H9 (cell line): ENCODE measurements around the gene PCYT1B. TPM values are rescaled to one million over a fixed set of nuclear protein-coding genes. Genes with fewer than 3 reads are reported as not detected.

Experiments
- DNase-seq: peaks from one replicate; pipeline ENCODE4 v3.0.0-alpha.2; 2017
- H2AFZ ChIP-seq: one replicate; pipeline ENCODE4 v1.6.1; 2013; ENCODE audit warnings: mild to moderate bottlenecking, low read length, control low read depth, moderate library complexity
- H2AK5ac ChIP-seq: 2 replicates; pipeline ENCODE4 v1.6.1; 2013; ENCODE audit warnings: low read length, control low read depth, mixed read lengths; ENCODE audit not compliant: insufficient read length
- H2BK120ac ChIP-seq: one replicate; pipeline ENCODE4 v1.6.1; 2013; ENCODE audit warnings: low read depth, mild to moderate bottlenecking, low read length, control low read depth, inconsistent platforms; ENCODE audit not compliant: poor library complexity, severe bottlenecking
- H2BK12ac ChIP-seq: 2 replicates; pipeline ENCODE4 v1.6.1; 2013; ENCODE audit warnings: low read length, control low read depth, mixed read lengths, low read depth; ENCODE audit not compliant: insufficient read length
- H2BK15ac ChIP-seq: 2 replicates; pipeline ENCODE4 v1.6.1; 2013; ENCODE audit warnings: low read depth, low read length, control low read depth
- H2BK20ac ChIP-seq: one replicate; pipeline ENCODE4 v1.6.1; 2013; ENCODE audit warnings: low read depth, mild to moderate bottlenecking, low read length, control low read depth, inconsistent platforms; ENCODE audit not compliant: poor library complexity, severe bottlenecking
- H2BK5ac ChIP-seq: 2 replicates; pipeline ENCODE4 v1.6.1; 2013; ENCODE audit warnings: low read length, control low read depth, mixed read lengths; ENCODE audit not compliant: insufficient read length
- H3K14ac ChIP-seq: 2 replicates; pipeline ENCODE4 v1.6.1; 2013; ENCODE audit warnings: low read length, control low read depth; ENCODE audit not compliant: insufficient read depth
- H3K18ac ChIP-seq: 2 replicates; pipeline ENCODE4 v1.6.1; 2013; ENCODE audit warnings: low read depth, mild to moderate bottlenecking, mixed read lengths, low read length, control low read depth; ENCODE audit not compliant: insufficient read length
- H3K23ac ChIP-seq: 2 replicates; pipeline ENCODE4 v1.6.1; 2013; ENCODE audit warnings: low read length, control low read depth, mixed read lengths, low read depth; ENCODE audit not compliant: insufficient read length
- H3K23me2 ChIP-seq: 2 replicates; pipeline ENCODE4 v1.6.1; 2013; ENCODE audit warnings: low read depth, mild to moderate bottlenecking, mixed read lengths, low read length, control low read depth; ENCODE audit not compliant: insufficient read length, poor library complexity, severe bottlenecking
- H3K27ac ChIP-seq: 2 replicates; pipeline ENCODE4 v1.5.1; 2013; ENCODE audit warnings: low read length, control low read depth, mixed read lengths, low read depth; ENCODE audit not compliant: insufficient read length
- H3K27me3 ChIP-seq: 2 replicates; pipeline ENCODE4 v1.6.1; 2013; ENCODE audit warnings: low read length, control low read depth, inconsistent platforms; ENCODE audit not compliant: insufficient read depth
- H3K4ac ChIP-seq: 2 replicates; pipeline ENCODE4 v1.6.1; 2013; ENCODE audit warnings: low read depth, mild to moderate bottlenecking, control low read depth, inconsistent platforms, low read length, moderate library complexity
- H3K4me1 ChIP-seq: 2 replicates; pipeline ENCODE4 v1.6.1; 2013; ENCODE audit warnings: low read length, control low read depth, inconsistent platforms; ENCODE audit not compliant: insufficient read depth
- H3K4me2 ChIP-seq: 2 replicates; pipeline ENCODE4 v1.6.1; 2013; ENCODE audit warnings: low read length, control low read depth, mixed read lengths; ENCODE audit not compliant: insufficient read length, insufficient read depth
- H3K56ac ChIP-seq: 2 replicates; pipeline ENCODE4 v1.6.1; 2013; ENCODE audit warnings: low read depth, mild to moderate bottlenecking, mixed read lengths, low read length, control low read depth; ENCODE audit not compliant: insufficient read length
- H3K79me1 ChIP-seq: 2 replicates; pipeline ENCODE4 v1.6.1; 2013; ENCODE audit warnings: low read depth, mild to moderate bottlenecking, moderate library complexity, low read length, control low read depth, inconsistent platforms; ENCODE audit not compliant: insufficient read depth, poor library complexity, severe bottlenecking
- H3K79me2 ChIP-seq: 2 replicates; pipeline ENCODE4 v1.6.1; 2013; ENCODE audit warnings: low read length, control low read depth, inconsistent platforms; ENCODE audit not compliant: insufficient read depth
- H3K9ac ChIP-seq: 2 replicates; pipeline ENCODE4 v1.6.1; 2013; ENCODE audit warnings: low read length, control low read depth, mixed read lengths; ENCODE audit not compliant: insufficient read length; ENCODE audit errors: extremely low read depth
- H3K9me3 ChIP-seq: one replicate; pipeline ENCODE4 v1.6.1; 2013; ENCODE audit warnings: low read depth, low read length, inconsistent platforms; ENCODE audit not compliant: control insufficient read depth
- H3T11ph ChIP-seq: one replicate; pipeline ENCODE4 v1.6.1; 2013; ENCODE audit warnings: mild to moderate bottlenecking, low read length, control low read depth, inconsistent platforms
- H4K20me1 ChIP-seq: one replicate; pipeline ENCODE4 v1.6.1; 2013; ENCODE audit not compliant: control insufficient read depth, insufficient read length, insufficient read depth
- H4K5ac ChIP-seq: 2 replicates; pipeline ENCODE4 v1.6.1; 2013; ENCODE audit warnings: low read depth, mild to moderate bottlenecking, mixed read lengths, low read length, control low read depth; ENCODE audit not compliant: insufficient read length
- H4K8ac ChIP-seq: replicated peaks from 2 replicates; pipeline ENCODE4 v1.6.1; 2013; ENCODE audit warnings: low read length, control low read depth, mixed read lengths, low read depth; ENCODE audit not compliant: insufficient read length
- H4K91ac ChIP-seq: 2 replicates; pipeline ENCODE4 v1.6.1; 2013; ENCODE audit warnings: low read depth, mild to moderate bottlenecking, moderate library complexity, mixed read lengths, low read length, control low read depth; ENCODE audit not compliant: insufficient read length
- H3K27ac Mint-ChIP-seq, 3 experiments: 2 replicates in 2 of 3; 3 replicates in 1 of 3; pipeline ENCODE4 v1.8.0; 2020 to 2021; ENCODE audit warnings: mixed read lengths in 3 of 3, mild to moderate bottlenecking in 1 of 3, moderate library complexity in 1 of 3
- H3K27me3 Mint-ChIP-seq: 2 replicates; pipeline ENCODE4 v1.8.0; 2021; ENCODE audit warnings: low read depth, mild to moderate bottlenecking, moderate library complexity, mixed read lengths
- H3K36me3 Mint-ChIP-seq, 3 experiments: 2 replicates in 2 of 3; 3 replicates in 1 of 3; pipeline ENCODE4 v1.8.0; 2020 to 2021; ENCODE audit warnings: low read depth in 3 of 3, mixed read lengths in 3 of 3; ENCODE audit not compliant: insufficient read depth in 1 of 3
- H3K4me1 Mint-ChIP-seq, 2 experiments: 2 replicates each; pipeline ENCODE4 v1.8.0; 2020; ENCODE audit warnings: mixed read lengths in 2 of 2
- H3K4me3 Mint-ChIP-seq, 2 experiments: 2 replicates in 1 of 2; 3 replicates in 1 of 2; pipeline ENCODE4 v1.8.0; 2020 to 2021; ENCODE audit warnings: mild to moderate bottlenecking in 2 of 2, mixed read lengths in 2 of 2, moderate library complexity in 1 of 2
- H3K9me3 Mint-ChIP-seq, 2 experiments: 2 replicates in 1 of 2; 3 replicates in 1 of 2; pipeline ENCODE4 v1.8.0; 2020; ENCODE audit warnings: mild to moderate bottlenecking in 2 of 2, mixed read lengths in 2 of 2, moderate library complexity in 1 of 2
- total RNA-seq: library from RNA; stranded (reverse); gene quantifications from 2 replicates; pipeline ENCODE4 v1.2.1, GENCODE V29; 2021
- TF ChIP-seq, protein P1 (sequence below): fragments of 200-600 bp; sonication (generic); conservative IDR thresholded peaks from 3 replicates; pipeline ENCODE4 v1.8.0; 2021; ENCODE audit warnings: antibody characterized with exemption, mild to moderate bottlenecking

PCYT1B gene
- total RNA-seq, 1 experiment from 2014 or later, result 29.1 TPM

GRCh38 chrX:24658421-24658820 is 11.3 kb upstream of the PCYT1B start:
- Mint-ChIP-seq H3K27me3 (peaks cover 4% of the 10 kb centered on the region; the same call in 1 of the 2 replicates), H3K36me3 (no peaks in the 10 kb centered on the region), H3K4me3 (no peak overlapping the region), H3K4me1 (peaks cover 22 to 25% of the 10 kb centered on the region in 2 experiments), H3K27ac (peak overlapping the region in 2 of 3 experiments; percentile 16 to 87; a peak in 5 of 7 replicates), H3K9me3 (no peaks in the 10 kb centered on the region)
- no peak overlapping the region for H2BK15ac ChIP-seq
- H3K23me2 ChIP-seq, result no peaks in the 10 kb centered on the region
- H2BK20ac ChIP-seq, result peak overlapping the region; percentile 83
- no peak overlapping the region for H2AK5ac ChIP-seq
- no peak overlapping the region for H2AFZ ChIP-seq
- H3K9ac ChIP-seq, result no peak overlapping the region
- H3K27ac ChIP-seq, result no peak overlapping the region
- H3K4me2 ChIP-seq, result no peak overlapping the region
- no peak overlapping the region for H4K91ac ChIP-seq
- no peaks in the 10 kb centered on the region for H4K20me1 ChIP-seq
- no peak overlapping the region for H2BK12ac ChIP-seq
- no peak overlapping the region for H3K14ac ChIP-seq
- H3K79me2 ChIP-seq, result no peaks in the 10 kb centered on the region
- no peak overlapping the region for H3K23ac ChIP-seq
- no peak overlapping the region for H4K8ac ChIP-seq
- H3K4me1 ChIP-seq, result no peaks in the 10 kb centered on the region; the same call in 1 of the 2 replicates
- H3K18ac ChIP-seq, result no peak overlapping the region
- no peak overlapping the region for H3K56ac ChIP-seq
- H3K79me1 ChIP-seq, result no peaks in the 10 kb centered on the region
- no peak overlapping the region for H2BK120ac ChIP-seq
- no peak for DNase-seq
- TF ChIP-seq, protein P1, sequence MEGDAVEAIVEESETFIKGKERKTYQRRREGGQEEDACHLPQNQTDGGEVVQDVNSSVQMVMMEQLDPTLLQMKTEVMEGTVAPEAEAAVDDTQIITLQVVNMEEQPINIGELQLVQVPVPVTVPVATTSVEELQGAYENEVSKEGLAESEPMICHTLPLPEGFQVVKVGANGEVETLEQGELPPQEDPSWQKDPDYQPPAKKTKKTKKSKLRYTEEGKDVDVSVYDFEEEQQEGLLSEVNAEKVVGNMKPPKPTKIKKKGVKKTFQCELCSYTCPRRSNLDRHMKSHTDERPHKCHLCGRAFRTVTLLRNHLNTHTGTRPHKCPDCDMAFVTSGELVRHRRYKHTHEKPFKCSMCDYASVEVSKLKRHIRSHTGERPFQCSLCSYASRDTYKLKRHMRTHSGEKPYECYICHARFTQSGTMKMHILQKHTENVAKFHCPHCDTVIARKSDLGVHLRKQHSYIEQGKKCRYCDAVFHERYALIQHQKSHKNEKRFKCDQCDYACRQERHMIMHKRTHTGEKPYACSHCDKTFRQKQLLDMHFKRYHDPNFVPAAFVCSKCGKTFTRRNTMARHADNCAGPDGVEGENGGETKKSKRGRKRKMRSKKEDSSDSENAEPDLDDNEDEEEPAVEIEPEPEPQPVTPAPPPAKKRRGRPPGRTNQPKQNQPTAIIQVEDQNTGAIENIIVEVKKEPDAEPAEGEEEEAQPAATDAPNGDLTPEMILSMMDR, result no peak
- no peaks in the 10 kb centered on the region for H3K27me3 ChIP-seq
- H3K9me3 ChIP-seq, result no peaks in the 10 kb centered on the region
- H4K5ac ChIP-seq, result no peak overlapping the region
- no peak overlapping the region for H2BK5ac ChIP-seq
- H3K4ac ChIP-seq, result no peak overlapping the region
- H3T11ph ChIP-seq, result no peak overlapping the region
